H1 (cell line): ENCODE data around the gene ZNF493. TPM values are rescaled to one million over a fixed set of nuclear protein-coding genes. Genes with fewer than 3 reads are reported as not detected.
A peak's percentile ranks its signal among the peaks of the same experiment; 100 is the strongest.

Experiments used
- CTCF ChIA-PET: fragments of 300-600 bp; sonication (Branson Sonifier 250); formaldehyde crosslinking; loops from one replicate; lab custom pipeline; 2021; ENCODE audit not compliant: partially characterized antibody; lab: Charles Lee
- POLR2A ChIA-PET: fragments of 300-600 bp; sonication (Branson Sonifier 250); formaldehyde crosslinking; loops from one replicate; lab custom pipeline; 2021; ENCODE audit warnings: inconsistent platforms; ENCODE audit not compliant: partially characterized antibody; lab: Charles Lee
- DNase-seq, 2 experiments: peaks; one replicate each; pipeline versions ENCODE4 v3.0.0 to v3.0.0-alpha.2; 2010 to 2022; ENCODE audit warnings: low spot score in 2 of 2, low read depth in 1 of 2, mixed read lengths in 1 of 2
- FAIRE-seq: peaks from 2 replicates; lab custom pipeline; 2011; peaks lifted over from hg19 to GRCh38; lab: Jason Lieb, UNC
- H2AFZ ChIP-seq: 2 replicates; pipeline ENCODE4 v1.8.1; 2012; ENCODE audit warnings: low read length, inconsistent platforms
- H2AK5ac ChIP-seq: 2 replicates; pipeline ENCODE4 v1.6.1; 2013; ENCODE audit warnings: low read depth, low read length
- H2BK120ac ChIP-seq: replicated peaks from 2 replicates; pipeline ENCODE3; 2013; ENCODE audit warnings: low read depth, low read length, inconsistent platforms
- H2BK12ac ChIP-seq: 2 replicates; pipeline ENCODE4 v1.6.1; 2013; ENCODE audit warnings: low read depth, low read length
- H2BK15ac ChIP-seq: 2 replicates; pipeline ENCODE4 v1.6.1; 2013; ENCODE audit warnings: low read length
- H2BK20ac ChIP-seq: 2 replicates; pipeline ENCODE4 v1.6.1; 2013; ENCODE audit warnings: low read length
- H2BK5ac ChIP-seq: 2 replicates; pipeline ENCODE4 v1.6.1; 2013; ENCODE audit warnings: low read depth, low read length
- H3K14ac ChIP-seq: 2 replicates; pipeline ENCODE4 v1.6.1; 2013; ENCODE audit warnings: inconsistent platforms; ENCODE audit not compliant: insufficient read length
- H3K18ac ChIP-seq: 2 replicates; pipeline ENCODE4 v1.6.1; 2013; ENCODE audit warnings: low read length; ENCODE audit errors: extremely low read depth
- H3K23ac ChIP-seq: 2 replicates; pipeline ENCODE4 v1.6.1; 2013; ENCODE audit warnings: inconsistent platforms; ENCODE audit not compliant: insufficient read length
- H3K23me2 ChIP-seq: 2 replicates; pipeline ENCODE4 v1.6.1; 2013; ENCODE audit warnings: low read depth, low read length
- H3K27ac ChIP-seq: 2 replicates; pipeline ENCODE4 v1.6.1; 2011; ENCODE audit warnings: low read depth, low read length, inconsistent platforms
- H3K27me3 ChIP-seq, 4 experiments: replicated peaks in 1 of 4; 1 replicate in 1 of 4; 2 replicates in 3 of 4; pipeline versions ENCODE4 v1.6.1 to v1.8.1; 2011 to 2013; ENCODE audit warnings: low read length in 3 of 4, mild to moderate bottlenecking in 3 of 4, inconsistent platforms in 2 of 4, mixed read lengths in 2 of 4, moderate library complexity in 1 of 4; ENCODE audit not compliant: control insufficient read depth in 3 of 4, insufficient read depth in 3 of 4; ENCODE audit errors: extremely low read depth in 1 of 4
- H3K36me3 ChIP-seq, 4 experiments: 2 replicates each; pipeline versions ENCODE4 v1.6.1 to v1.8.1; 2011 to 2013; ENCODE audit warnings: mild to moderate bottlenecking in 4 of 4, low read length in 3 of 4, moderate library complexity in 2 of 4, control low read depth in 1 of 4, inconsistent platforms in 1 of 4; ENCODE audit not compliant: insufficient read depth in 4 of 4, control insufficient read depth in 2 of 4
- H3K4ac ChIP-seq: replicated peaks from 2 replicates; pipeline ENCODE3; 2013; ENCODE audit warnings: low read length, low read depth, mixed read lengths, inconsistent platforms; ENCODE audit not compliant: insufficient read length
- H3K4me1 ChIP-seq, 4 experiments: replicated peaks in 1 of 4; 1 replicate in 1 of 4; 2 replicates in 3 of 4; pipeline versions ENCODE4 v1.6.1 to v1.8.1; 2011 to 2013; ENCODE audit warnings: low read length in 3 of 4, inconsistent platforms in 2 of 4, mixed read lengths in 1 of 4; ENCODE audit not compliant: insufficient read depth in 4 of 4, control insufficient read depth in 3 of 4
- H3K4me2 ChIP-seq, 2 experiments: 2 replicates each; pipeline versions ENCODE4 v1.6.1 to v1.8.1; 2011 to 2013; ENCODE audit warnings: low read depth in 2 of 2, low read length in 2 of 2, control low read depth in 1 of 2, inconsistent platforms in 1 of 2, mild to moderate bottlenecking in 1 of 2; ENCODE audit not compliant: insufficient read depth in 1 of 2
- H3K4me3 ChIP-seq, 4 experiments: fragments of 200-600, 300-600 bp in 1 of 4; sonication (generic), shearing (Covaris generic), sonication (Bioruptor Twin) in 1 of 4; 2 replicates each; pipeline versions ENCODE4 v1.5.1 to v1.8.1; 2011 to 2016; ENCODE audit warnings: low read length in 4 of 4, low read depth in 3 of 4, control low read depth in 2 of 4, inconsistent platforms in 2 of 4, mild to moderate bottlenecking in 2 of 4, mixed read lengths in 1 of 4, moderate library complexity in 1 of 4; ENCODE audit not compliant: insufficient read depth in 2 of 4; ENCODE audit errors: extremely low read depth in 1 of 4
- H3K56ac ChIP-seq: replicated peaks from 2 replicates; pipeline ENCODE3; 2013; ENCODE audit warnings: low read depth, mild to moderate bottlenecking, mixed read lengths, low read length, inconsistent platforms; ENCODE audit not compliant: insufficient read length
- H3K79me1 ChIP-seq: 2 replicates; pipeline ENCODE4 v1.6.1; 2013; ENCODE audit warnings: low read depth, low read length, control low read depth
- H3K79me2 ChIP-seq, 2 experiments: 2 replicates each; pipeline versions ENCODE4 v1.6.1 to v1.8.1; 2012 to 2013; ENCODE audit warnings: low read length in 2 of 2, mild to moderate bottlenecking in 2 of 2, inconsistent platforms in 1 of 2; ENCODE audit not compliant: insufficient read depth in 2 of 2, control insufficient read depth in 1 of 2
- H3K9ac ChIP-seq, 4 experiments: replicated peaks in 1 of 4; 1 replicate in 1 of 4; 2 replicates in 3 of 4; pipeline versions ENCODE4 v1.6.1 to v1.8.1; 2011 to 2013; ENCODE audit warnings: low read depth in 3 of 4, low read length in 3 of 4, control low read depth in 2 of 4, mild to moderate bottlenecking in 2 of 4, moderate library complexity in 2 of 4, inconsistent platforms in 1 of 4; ENCODE audit errors: extremely low read depth in 1 of 4
- H3K9me3 ChIP-seq, 2 experiments: 2 replicates each; pipeline versions ENCODE4 v1.6.1 to v1.8.1; 2012 to 2013; ENCODE audit warnings: mild to moderate bottlenecking in 2 of 2, moderate library complexity in 2 of 2, control low read depth in 1 of 2, inconsistent platforms in 1 of 2, low read depth in 1 of 2, low read length in 1 of 2, mixed read lengths in 1 of 2; ENCODE audit not compliant: insufficient read depth in 2 of 2
- H4K20me1 ChIP-seq, 2 experiments: replicated peaks in 1 of 2; 2 replicates each; pipeline versions ENCODE3 to v1.8.1; 2011 to 2013; ENCODE audit warnings: inconsistent platforms in 2 of 2, low read length in 2 of 2, mild to moderate bottlenecking in 1 of 2; ENCODE audit not compliant: insufficient read depth in 2 of 2, control insufficient read depth in 1 of 2
- H4K5ac ChIP-seq: 2 replicates; pipeline ENCODE4 v1.6.1; 2013; ENCODE audit warnings: low read length, low read depth, mixed read lengths, inconsistent platforms; ENCODE audit not compliant: insufficient read length
- H4K8ac ChIP-seq: 2 replicates; pipeline ENCODE4 v1.8.0; 2013; ENCODE audit warnings: mild to moderate bottlenecking, moderate library complexity, low read length, inconsistent platforms; ENCODE audit not compliant: insufficient read depth; ENCODE audit errors: extremely low read depth
- H4K91ac ChIP-seq: replicated peaks from 2 replicates; pipeline ENCODE3; 2013; ENCODE audit warnings: low read length, mixed read lengths, inconsistent platforms; ENCODE audit not compliant: insufficient read length
- KDM1A ChIP-seq: fragments of 200-600, 300-600 bp; sonication (generic); IDR thresholded peaks from 2 replicates; pipeline ENCODE4 v1.7.1; 2016; ENCODE audit warnings: mild to moderate bottlenecking, low read length, borderline replicate concordance
- SIN3A ChIP-seq, 2 experiments: IDR thresholded peaks in 1 of 2; conservative IDR thresholded peaks in 1 of 2; 2 replicates each; pipeline ENCODE4 v1.6.1; 2011 to 2012; ENCODE audit warnings: low read length in 2 of 2, improper control_type of control experiment in 1 of 2, low read depth in 1 of 2, mild to moderate bottlenecking in 1 of 2
- WGBS, 2 experiments: shearing (Covaris generic) in 1 of 2; methylation state at CpG; one replicate each; pipeline versions ENCODE4 v1.1.6 to v1.1.7; 2013 to 2015; ENCODE audit warnings: low lambda C conversion rate in 2 of 2, mixed read lengths in 2 of 2, inconsistent platforms in 1 of 2, low coverage in 1 of 2, missing lambda C conversion rate in 1 of 2; ENCODE audit not compliant: insufficient replicate concordance in 2 of 2, insufficient coverage in 1 of 2, insufficient read length in 1 of 2; ENCODE audit errors: extremely low coverage in 1 of 2, missing lambda C conversion rate in 1 of 2; 5-methylcytosine and 5-hydroxymethylcytosine counted together
- polyA plus RNA-seq, 7 experiments: library from polyadenylated mRNA; depleted of rRNA in 3 of 7; stranded (reverse) in 5 of 7; unstranded in 2 of 7; fragments of >200 nt in 5 of 7; fragments of 200-250 nt in 2 of 7; gene quantifications; 1 replicate in 5 of 7; 2 replicates in 1 of 7; 4 replicates in 1 of 7; pipeline versions ENCODE4 v1.2.1 to v1.2.3, GENCODE V29; 2011 to 2013; ENCODE audit warnings: missing spikeins in 2 of 7, mixed read lengths in 2 of 7
- total RNA-seq: library from RNA; stranded (reverse); fragmentation: NEBNext Ultra II Directional; extraction: Animal tissue kit (Norgen Biotek cat#: 25700); gene quantifications from 2 replicates; pipeline ENCODE4 v1.2.1, GENCODE V29; 2021

Gene ZNF493
- total and polyA plus RNA-seq, 2 of the 8 experiments (the other 6 are each of a cell fraction or from before 2014, with no cell fraction given): 9.0 to 32.2 TPM

- 92% methylated on average over 8 of the region's 8 CpGs; no CpG with 5 or more reads in 1 of the 2 experiments for WGBS, 2 experiments
- no peak overlapping the region for H3K4me2 ChIP-seq
- no peak for FAIRE-seq
Observed at GRCh38 chr19:21466627-21467026, 69.7 kb downstream of the ZNF493 start.

More at GRCh38 chr19:21466627-21467026, 69.7 kb downstream of the ZNF493 start:
- H3K9me3 ChIP-seq: no peaks in the 10 kb centered on the region
- no peak overlapping the region for H3K56ac ChIP-seq
- DNase-seq: no peak
- no peak overlapping the region for H2BK20ac ChIP-seq
- no peak overlapping the region for H3K23ac ChIP-seq
- no peaks in the 10 kb centered on the region; a peak in 1 of 7 replicates for H3K27me3 ChIP-seq
- 0 out of 2 replicates have a peak, but pooled peaks cover 2% of the 10 kb centered on the region for H3K79me1 ChIP-seq
- H4K5ac ChIP-seq: no peak overlapping the region
- H3K14ac ChIP-seq: no peak overlapping the region
- H4K91ac ChIP-seq: no peak overlapping the region
- no peaks in the 10 kb centered on the region for H3K23me2 ChIP-seq
- H3K27ac ChIP-seq: no peak overlapping the region
- CTCF ChIA-PET: interaction anchor here (3.9 kb wide), 1 partner anchor 17 kb away, joined by 21 read pairs; no protein-coding TSS in a partner anchor
- H4K8ac ChIP-seq: peak overlapping the region; percentile 20; the same call in 1 of the 2 replicates
- no peak overlapping the region for H2BK5ac ChIP-seq
- H3K9ac ChIP-seq: no peak overlapping the region
- no peaks in the 10 kb centered on the region; a peak in 1 of 7 replicates for H3K4me1 ChIP-seq
- POLR2A ChIA-PET: interaction anchor here (1.1 to 1.9 kb wide), 2 partner anchors 8 to 92 kb away, joined by 4 to 10 read pairs; no protein-coding TSS in a partner anchor
- H3K4me3 ChIP-seq: no peak overlapping the region
- H3K79me2 ChIP-seq: peaks cover 7 to 21% of the 10 kb centered on the region in 2 experiments; a peak in 3 of 4 replicates
- no peak overlapping the region for H2BK12ac ChIP-seq
- H3K4ac ChIP-seq: no peak overlapping the region
- H2AFZ ChIP-seq: 0 out of 2 replicates have a peak overlapping the region, but pooled peaks have one; percentile 61
- no peak overlapping the region for H2BK120ac ChIP-seq
- no peak overlapping the region for H2AK5ac ChIP-seq
- H3K36me3 ChIP-seq: no peaks in the 10 kb centered on the region
- H3K18ac ChIP-seq: no peak overlapping the region
- TF ChIP-seq KDM1A: no peak
- no peak for TF ChIP-seq SIN3A (conservative IDR thresholded peaks at IDR 0.05 in 1 of 2, IDR thresholded peaks at IDR 0.05 in 1 of 2; ENCODE audit: low read depth in 1 of 2, low read length in 2 of 2)
- H2BK15ac ChIP-seq: no peak overlapping the region
- peaks cover 0 to 2% of the 10 kb centered on the region in 2 experiments for H4K20me1 ChIP-seq
